NCI-H2029 treated with DMSO at 0.1 percent for 48 hours (cell line): Measurements from ENCODE around the gene C1orf115.
"Not testable (repeated sequence)": the region's sequence is repeated elsewhere in the genome, so short reads cannot be mapped to it uniquely, and the experiment has no call there.

Experiments
- DNase-seq: peaks from one replicate; lab custom pipeline; 2025; lab: John Stamatoyannopoulos, UW

The C1orf115 gene

DNA sequence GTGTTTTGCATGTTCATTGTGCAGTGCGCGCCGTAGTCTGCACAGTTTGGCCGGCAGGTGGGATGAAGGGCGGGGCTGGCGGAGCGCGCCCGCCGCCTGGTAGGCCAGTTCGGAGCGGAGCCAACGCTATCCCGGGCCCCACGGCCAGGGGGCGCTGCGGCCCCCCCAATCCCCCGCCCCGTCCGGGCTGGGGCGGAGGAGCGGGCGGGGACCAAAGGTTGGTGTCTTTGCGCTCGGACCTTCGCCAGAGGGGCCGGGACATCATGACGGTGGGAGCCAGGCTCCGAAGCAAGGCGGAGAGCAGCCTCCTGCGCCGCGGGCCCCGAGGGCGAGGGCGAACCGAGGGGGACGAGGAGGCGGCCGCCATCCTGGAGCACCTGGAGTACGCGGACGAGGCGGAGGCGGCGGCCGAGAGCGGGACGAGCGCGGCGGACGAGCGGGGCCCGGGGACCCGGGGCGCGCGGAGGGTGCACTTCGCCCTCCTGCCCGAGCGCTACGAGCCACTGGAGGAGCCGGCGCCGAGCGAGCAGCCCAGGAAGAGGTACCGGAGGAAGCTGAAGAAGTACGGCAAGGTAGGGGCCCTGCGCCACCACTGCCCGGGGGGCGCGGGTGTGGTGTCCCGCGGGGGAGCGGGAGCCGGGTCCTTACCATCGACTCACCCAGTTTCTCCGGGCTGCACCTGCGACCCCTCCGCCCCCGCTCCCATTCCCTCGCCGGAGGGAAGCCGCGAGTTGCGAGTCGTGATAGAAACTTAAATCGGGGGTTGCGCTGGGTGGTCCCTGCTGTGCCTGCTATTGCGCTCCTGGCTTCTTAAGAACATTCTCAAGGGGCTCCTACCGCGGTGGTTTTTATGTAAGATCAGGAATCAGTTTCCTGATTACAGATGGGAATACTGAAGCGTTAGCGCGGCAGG, at the start of gene C1orf115:
Gene C1orf115 (plus strand): TSS at position 224 of the 913 bp plus-strand sequence. CDS start 40 bp downstream, at position 264.
- DNase-seq, result peak; percentile 19

- DNase-seq, result no peak
These were observed 47.9 kb upstream of the C1orf115 start for GRCh38 chr1:220642285-220642684.

DNA sequence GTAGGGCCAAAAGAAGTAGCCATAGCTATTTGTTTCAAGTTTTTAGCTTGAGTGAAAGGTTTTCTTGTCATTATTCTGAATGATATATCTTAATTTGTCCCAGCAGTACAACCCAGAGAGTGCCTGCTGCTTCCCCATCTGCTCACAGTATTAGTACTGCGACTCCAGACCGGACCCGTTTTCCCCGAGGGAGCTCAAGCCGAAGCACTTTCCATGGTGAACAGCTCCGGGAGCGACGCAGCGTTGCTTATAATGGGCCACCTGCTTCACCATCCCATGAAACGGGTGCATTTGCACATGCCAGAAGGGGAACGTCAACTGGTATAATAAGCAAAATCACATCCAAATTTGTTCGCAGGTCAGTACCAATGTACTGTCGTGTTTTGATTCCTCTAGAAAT, 37.2 kb upstream of the C1orf115 start:
- DNase-seq, result no peak

DNA sequence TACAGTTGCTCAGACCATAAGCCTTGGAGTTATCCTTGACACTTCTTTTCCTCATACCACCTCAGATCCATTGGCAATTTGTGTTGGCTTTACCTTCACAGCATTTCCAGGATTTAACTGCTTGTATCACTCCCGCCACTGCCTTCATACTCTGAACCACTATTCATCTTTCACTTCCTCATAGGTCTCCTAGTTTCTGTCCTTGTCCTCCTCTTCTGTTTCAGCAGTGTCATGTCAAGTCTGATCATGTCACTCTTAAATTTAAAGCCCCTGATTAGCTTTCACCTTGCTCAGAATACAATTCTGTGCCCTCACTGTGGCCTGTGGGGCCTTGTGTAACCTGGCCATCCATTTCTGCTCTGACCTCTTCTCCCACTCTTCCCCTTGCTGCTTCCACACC, 34.7 kb upstream of the C1orf115 start:
- no peak for DNase-seq

DNA sequence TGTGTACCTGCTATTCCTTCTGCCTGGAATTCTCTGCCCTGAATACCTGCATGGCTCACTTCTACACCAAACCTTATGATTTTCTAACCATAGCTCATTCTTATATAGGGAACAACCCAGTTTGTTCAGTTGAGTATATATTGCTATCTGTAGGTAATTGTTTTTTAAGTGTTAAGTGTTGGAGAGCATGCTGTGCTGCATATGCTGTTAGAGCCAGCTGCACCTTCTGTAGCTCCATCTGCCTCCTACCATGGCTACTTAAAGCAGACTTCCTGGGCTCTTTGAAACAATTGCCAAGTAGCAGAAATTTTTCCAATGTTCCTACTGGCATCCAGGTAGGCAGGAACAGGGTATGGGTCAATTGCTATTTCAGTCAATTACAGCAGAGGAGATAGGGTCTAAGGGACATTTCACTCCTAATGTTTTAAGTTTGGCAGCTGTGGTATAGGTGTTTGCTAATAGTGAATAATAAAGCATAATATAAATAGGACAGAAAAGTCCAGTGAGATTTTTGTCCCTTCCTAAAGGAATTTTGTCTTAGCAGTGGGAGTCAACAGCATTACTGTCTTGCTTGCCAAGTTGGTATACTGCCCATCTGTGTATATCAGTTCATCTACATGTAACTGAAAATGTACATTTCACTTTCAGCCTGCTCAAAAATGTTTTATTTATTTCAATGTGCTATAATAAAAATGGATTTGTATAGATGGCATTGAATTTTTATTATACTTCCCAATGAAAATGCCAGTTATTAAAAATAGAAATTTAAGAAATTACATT, 34.0 kb upstream of the C1orf115 start:
- DNase-seq, result no peak

- no peak for DNase-seq
These were observed 23.8 kb upstream of the C1orf115 start for GRCh38 chr1:220666349-220666748.

GRCh38 chr1:220669005-220669404, 21.2 kb upstream of the C1orf115 start:
- no peak for DNase-seq

DNA sequence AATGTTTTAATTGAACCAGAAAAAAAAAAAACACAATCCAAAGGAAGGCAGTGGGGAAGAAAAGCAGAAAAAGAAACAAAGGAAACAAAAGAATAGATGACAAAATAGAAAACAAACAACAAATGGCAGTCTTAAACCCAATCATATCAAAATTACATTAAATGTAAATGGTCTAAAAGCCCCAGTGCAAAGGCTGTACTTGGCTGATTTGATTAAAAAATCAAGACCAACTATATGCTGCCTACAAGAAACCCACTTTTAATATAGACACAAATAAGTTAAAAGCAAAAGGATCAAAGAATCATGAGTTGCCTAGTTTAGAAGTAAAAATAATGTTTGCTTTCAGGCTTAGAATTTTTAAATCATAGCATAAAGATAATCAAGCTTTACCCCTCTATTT, 19.8 kb upstream of the C1orf115 start:
- no peak for DNase-seq

DNA sequence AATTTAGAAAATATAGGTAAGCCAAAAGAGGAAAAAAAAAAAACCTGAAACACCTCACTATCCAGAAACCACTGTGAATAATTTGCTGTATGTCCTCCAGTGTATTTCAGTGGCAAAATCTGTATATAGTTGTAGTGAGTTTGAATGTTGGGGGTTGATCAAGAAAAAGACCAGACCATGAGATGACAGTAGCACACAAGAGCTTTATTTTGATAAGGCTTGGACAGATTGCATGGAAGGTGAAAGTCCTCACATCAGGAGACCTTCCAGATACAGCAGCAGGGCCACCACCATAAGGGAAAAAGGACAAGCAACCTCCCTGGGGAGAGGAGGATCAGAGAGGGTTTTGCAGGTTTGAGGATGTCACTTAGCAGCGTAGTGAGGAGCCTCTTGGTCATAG, 16.2 kb upstream of the C1orf115 start:
- no peak for DNase-seq

DNA sequence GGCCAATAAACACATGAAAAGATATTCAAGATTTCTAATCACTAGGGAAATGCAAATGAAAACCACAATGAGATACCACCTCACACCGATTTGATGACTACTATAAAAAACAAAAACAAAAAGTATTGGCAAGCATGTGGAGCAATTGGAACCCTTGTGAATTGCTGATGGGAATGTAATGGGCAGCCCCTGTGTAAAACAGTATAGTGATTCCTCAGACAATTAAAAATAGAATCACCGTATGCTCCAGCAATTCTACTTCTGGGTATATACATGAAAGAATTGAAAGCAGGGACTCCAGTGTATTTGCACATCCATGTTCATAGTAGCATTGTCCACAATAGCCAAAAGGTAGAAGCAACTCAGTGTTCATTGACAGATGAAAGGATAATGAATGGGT, 12.9 kb upstream of the C1orf115 start:
- DNase-seq, result no peak

- peak; percentile 15 for DNase-seq
These were observed 10.0 kb upstream of the C1orf115 start for GRCh38 chr1:220680085-220680687.

DNA sequence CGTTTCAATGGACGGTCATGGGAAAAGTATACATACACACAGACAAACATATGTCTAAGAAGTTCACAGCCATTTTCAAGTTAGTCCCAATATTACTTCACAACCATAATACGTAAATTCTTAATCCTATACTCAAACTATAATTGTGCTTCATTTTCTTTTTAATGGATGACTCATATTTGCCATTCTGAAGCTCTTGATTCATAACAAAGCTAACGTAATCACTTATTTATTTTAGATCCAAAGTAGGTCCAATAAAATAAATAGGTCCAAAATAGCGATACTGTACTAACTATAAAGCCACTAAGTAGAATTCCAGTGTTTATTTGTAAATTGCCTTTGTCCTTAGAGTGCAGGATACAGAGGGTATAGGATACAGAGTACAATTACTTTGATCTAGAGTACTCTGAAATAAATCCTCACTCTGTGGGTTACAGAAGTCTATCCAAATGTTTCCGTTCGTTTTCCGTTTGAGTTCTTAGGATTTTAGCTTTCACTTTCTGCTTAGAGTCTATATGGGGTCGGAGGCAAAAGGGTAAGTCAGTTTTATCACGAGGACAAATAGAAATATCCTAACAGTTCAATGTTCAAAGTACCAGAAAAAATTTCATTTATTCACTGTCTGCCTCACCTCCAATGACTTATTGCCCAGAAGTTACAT, 8.8 kb upstream of the C1orf115 start:
- DNase-seq, result no peak

DNA sequence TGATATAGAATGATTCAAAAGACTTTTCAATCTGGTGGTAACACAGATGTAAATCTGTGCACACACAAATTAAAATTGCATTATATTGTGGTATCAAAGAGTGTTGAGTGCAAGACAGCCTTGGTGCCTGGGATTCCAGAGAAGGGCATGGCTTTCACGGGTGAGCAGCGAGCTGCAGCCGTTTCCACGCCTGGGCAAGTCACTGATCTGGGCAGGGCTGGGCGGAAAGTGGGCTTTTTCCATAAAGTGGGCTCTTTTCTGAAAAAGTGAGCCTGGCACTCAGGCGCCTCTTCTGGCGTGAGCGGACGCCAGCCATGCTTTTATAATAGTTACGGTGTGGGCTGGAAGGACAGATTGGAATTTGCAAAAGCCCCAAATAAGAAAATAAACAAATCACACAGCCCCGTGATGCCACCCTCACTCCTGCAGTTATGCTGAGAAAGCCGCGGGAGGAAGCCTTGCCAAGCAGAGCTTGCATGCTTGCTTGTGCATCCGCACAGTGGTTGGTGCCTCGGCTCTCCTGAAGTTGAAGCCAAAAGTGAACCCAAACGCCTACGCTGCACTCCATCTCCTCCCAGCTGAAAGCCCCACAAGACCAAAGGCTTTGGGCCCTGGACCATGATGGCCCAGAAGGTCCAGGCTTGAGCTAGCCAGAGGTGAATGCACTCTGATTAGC, 7.1 kb upstream of the C1orf115 start:
- DNase-seq, result no peak

DNA sequence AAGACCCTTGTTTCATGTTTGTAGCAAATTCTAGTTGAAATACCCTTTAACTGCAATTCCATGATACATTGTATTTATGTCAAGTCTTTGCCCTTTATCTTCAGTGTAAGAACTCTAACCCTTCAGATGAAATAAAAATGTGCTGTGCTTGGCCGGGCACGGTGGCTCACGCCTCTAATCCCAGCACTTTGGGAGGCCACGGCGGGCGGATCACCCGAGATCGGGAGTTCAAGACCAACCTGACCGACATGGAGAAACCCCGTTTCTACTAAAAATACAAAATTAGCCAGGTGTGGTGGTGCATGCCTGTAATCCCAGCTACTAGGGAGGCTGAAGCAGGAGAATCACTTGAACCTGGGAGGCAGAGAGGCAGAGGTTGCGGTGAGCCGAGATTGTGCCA, 6.4 kb upstream of the C1orf115 start:
- DNase-seq, result not testable (repeated sequence)

- DNase-seq, result no peak
These were observed 5.3 kb upstream of the C1orf115 start for GRCh38 chr1:220684890-220685289.

GRCh38 chr1:220685879-220686278, 4.3 kb upstream of the C1orf115 start:
- no peak for DNase-seq

DNA sequence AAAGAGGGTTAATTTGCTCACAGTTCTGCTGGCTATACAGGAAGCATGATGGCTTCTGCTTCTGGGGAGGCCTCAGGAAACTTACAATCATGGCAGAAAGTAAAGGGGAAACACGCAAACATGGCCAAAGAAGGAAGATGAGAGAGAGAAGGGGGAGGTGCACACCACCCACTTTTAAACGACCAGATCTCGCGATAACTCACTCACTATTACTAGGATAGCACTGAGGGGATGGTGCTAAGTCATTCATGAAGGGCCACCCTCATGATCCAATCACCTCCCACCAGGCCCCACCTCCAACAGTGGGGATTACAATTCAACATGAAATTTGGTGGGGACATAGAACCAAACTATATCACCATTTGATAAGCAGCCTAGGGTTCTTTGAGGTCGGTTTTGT, 2.4 kb upstream of the C1orf115 start:
- DNase-seq, result no peak

DNA sequence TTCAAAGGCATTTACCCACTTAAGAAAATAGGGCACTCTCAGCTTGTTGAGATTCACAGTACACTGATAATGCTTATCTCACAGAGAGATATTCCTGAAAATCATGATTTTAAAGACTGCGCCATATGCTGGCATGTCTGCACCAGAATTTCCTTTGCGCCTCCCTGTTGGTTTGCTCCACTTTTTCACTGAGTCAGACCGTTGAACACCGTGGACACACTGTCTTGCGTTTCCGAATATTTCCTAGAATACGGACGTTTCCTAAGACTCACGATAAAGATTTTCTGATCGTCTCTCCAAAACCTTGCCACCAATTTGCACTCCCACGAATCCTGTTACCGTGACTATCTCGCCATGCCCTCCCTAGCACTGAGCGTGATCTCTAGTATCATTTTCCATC, 497 bp upstream of the C1orf115 start:
- DNase-seq, result no peak

- DNase-seq, result no peak
These were observed 1.0 kb downstream of the C1orf115 start for GRCh38 chr1:220691053-220691684.

DNA sequence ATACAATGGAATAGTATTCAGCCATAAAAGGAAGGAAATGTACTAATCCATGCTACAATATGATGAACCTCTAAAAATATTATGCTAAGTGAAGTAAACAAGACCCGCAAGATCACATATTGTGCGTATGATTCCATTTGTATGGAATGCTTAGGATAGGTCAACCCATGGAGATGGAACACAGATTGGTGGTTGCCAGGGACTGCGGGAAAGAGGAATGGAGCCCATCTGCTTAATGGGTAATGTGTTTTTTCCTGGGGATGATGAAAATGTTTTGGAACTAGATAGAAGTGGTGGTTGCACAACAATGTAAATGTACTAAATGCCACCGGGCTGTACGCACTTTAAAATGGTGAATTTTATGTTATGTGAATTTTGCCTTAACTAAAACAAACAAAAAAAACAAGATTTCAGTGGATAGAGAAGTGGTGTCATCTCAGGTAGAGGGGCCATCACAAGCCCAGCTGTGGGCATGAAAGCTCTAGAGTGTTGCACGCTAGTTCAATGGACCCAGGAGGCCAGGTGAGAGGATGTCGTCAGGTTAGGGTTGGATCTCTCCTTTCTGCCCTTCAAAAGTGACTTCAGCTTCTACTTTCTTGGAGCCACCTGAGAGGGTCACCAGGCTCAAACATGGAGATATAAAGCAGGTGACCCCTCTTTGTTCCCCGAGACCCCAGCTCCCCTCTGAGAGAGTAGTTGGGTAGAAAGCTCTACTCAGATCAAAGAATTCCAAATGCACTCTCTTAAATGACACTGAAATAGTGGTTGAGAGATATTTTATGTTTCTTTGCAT, 2.5 kb downstream of the C1orf115 start:
- DNase-seq, result no peak
